Gastroesophageal sphincter (tissue), 4 donors: ENCODE measurements around the gene BTBD16. TPM values are rescaled to one million over a fixed set of nuclear protein-coding genes. Genes with fewer than 3 reads are reported as not detected.
A peak's percentile ranks its signal among the peaks of the same experiment; 100 is the strongest.

Experiments
- ATAC-seq: fragments of 150-250 bp; one replicate; pipeline ENCODE4 v1.9.1; 2016; ENCODE audit warnings: mild to moderate bottlenecking, moderate library complexity
- H3K27ac ChIP-seq, 4 donors: fragments of 200-600 bp; sonication (generic) in 3 of 4; 1 replicate in 3 of 4; 2 replicates in 1 of 4; pipeline ENCODE4 v1.5.1; 2016 to 2019
- H3K27me3 ChIP-seq: fragments of 200-600 bp; sonication (generic); one replicate; pipeline ENCODE4 v1.5.1; 2019
- H3K36me3 ChIP-seq, 2 donors: fragments of 200-600 bp; sonication (generic); one replicate each; pipeline ENCODE4 v1.5.1; 2019; ENCODE audit warnings: control low read depth in 1 of 2
- H3K4me1 ChIP-seq, 3 donors: fragments of 200-600 bp; sonication (generic); 1 replicate in 2 of 3; 2 replicates in 1 of 3; pipeline ENCODE4 v1.5.1; 2016 to 2019; ENCODE audit warnings: control low read depth in 2 of 3
- H3K4me3 ChIP-seq, 2 donors: fragments of 200-600 bp; sonication (generic); one replicate each; pipeline ENCODE4 v1.5.1; 2019; ENCODE audit warnings: mild to moderate bottlenecking in 1 of 2, moderate library complexity in 1 of 2
- H3K9me3 ChIP-seq, 3 donors: fragments of 200-600 bp; sonication (generic); one replicate each; pipeline ENCODE4 v1.5.1; 2017 to 2019; ENCODE audit warnings: control low read depth in 2 of 3
- EP300 ChIP-seq: sonication (generic); formaldehyde crosslinking; IDR thresholded peaks from one replicate; pipeline ENCODE4 v1.6.1; 2017; ENCODE audit warnings: antibody characterized with exemption, mild to moderate bottlenecking
- POLR2A ChIP-seq, 2 donors: fragments of 450-650 bp; IDR thresholded peaks; one replicate each; pipeline ENCODE4 v1.6.1; 2017; ENCODE audit warnings: antibody characterized with exemption in 2 of 2, mild to moderate bottlenecking in 2 of 2, moderate library complexity in 1 of 2
- POLR2AphosphoS5 ChIP-seq: sonication (generic); formaldehyde crosslinking; IDR thresholded peaks from one replicate; pipeline ENCODE4 v1.6.1; 2017; ENCODE audit warnings: antibody characterized with exemption
- WGBS, 2 donors: methylation state at CpG; one replicate each; pipeline ENCODE4 v1.1.5; 2018; ENCODE audit warnings: low coverage in 1 of 2; 5-methylcytosine and 5-hydroxymethylcytosine counted together
- total RNA-seq, 4 donors: library from RNA; depleted of rRNA; stranded (reverse); fragments of >200 nt; gene quantifications; one replicate each; pipeline ENCODE4 v1.1.0, GENCODE V29; 2016
- TF ChIP-seq, protein P1 (sequence below), 4 experiments: fragments of 200-600 bp in 2 of 4; fragments of 450-650 bp in 2 of 4; sonication (generic) in 1 of 4; IDR thresholded peaks; one replicate each; pipeline ENCODE4 v1.5.1; 2017 to 2019; ENCODE audit warnings: antibody characterized with exemption in 4 of 4, mild to moderate bottlenecking in 2 of 4, moderate library complexity in 2 of 4

The BTBD16 gene
- total RNA-seq, 4 donors from 2014 or later: not detected

DNA sequence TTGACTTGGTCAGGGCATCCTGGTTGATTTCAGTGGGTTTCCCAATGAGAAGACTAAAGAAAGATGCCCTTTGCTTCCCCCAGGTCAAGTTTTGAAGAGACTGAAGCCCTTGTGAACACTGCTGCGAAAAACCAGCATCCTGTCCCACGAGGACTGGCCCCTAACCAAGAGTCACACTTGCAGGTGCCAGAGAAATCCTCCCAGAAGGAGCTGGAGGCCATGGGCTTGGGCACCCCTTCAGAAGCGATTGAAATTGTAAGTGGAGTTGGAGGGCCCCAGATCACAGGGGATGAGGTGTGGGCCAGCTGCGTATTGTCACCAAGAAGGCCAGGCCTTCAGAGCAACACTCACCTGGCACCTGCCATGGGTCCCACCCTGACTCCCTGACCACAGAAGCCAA, 43.3 kb upstream of the BTBD16 start:
- 90% methylated on average over 2 of the region's 4 CpGs; no CpG with 5 or more reads in 1 of the 2 donors for WGBS, 2 donors
- no peak for ATAC-seq
- peaks cover 0 to 7% (median 0%) of the 10 kb centered on the region in 3 donors for H3K4me1 ChIP-seq
- no peaks in the 10 kb centered on the region for H3K9me3 ChIP-seq
- no peak overlapping the region for H3K27ac ChIP-seq
- TF ChIP-seq EP300: no peak
- TF ChIP-seq, protein P1, sequence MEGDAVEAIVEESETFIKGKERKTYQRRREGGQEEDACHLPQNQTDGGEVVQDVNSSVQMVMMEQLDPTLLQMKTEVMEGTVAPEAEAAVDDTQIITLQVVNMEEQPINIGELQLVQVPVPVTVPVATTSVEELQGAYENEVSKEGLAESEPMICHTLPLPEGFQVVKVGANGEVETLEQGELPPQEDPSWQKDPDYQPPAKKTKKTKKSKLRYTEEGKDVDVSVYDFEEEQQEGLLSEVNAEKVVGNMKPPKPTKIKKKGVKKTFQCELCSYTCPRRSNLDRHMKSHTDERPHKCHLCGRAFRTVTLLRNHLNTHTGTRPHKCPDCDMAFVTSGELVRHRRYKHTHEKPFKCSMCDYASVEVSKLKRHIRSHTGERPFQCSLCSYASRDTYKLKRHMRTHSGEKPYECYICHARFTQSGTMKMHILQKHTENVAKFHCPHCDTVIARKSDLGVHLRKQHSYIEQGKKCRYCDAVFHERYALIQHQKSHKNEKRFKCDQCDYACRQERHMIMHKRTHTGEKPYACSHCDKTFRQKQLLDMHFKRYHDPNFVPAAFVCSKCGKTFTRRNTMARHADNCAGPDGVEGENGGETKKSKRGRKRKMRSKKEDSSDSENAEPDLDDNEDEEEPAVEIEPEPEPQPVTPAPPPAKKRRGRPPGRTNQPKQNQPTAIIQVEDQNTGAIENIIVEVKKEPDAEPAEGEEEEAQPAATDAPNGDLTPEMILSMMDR (IDR thresholded peaks at IDR 0.05): no peak
- no peak for TF ChIP-seq POLR2A (IDR thresholded peaks at IDR 0.05)
- no peak for TF ChIP-seq POLR2AphosphoS5
- H3K4me3 ChIP-seq: no peak overlapping the region
- no peaks in the 10 kb centered on the region for H3K27me3 ChIP-seq
- H3K36me3 ChIP-seq: peaks cover 0 to 96% of the 10 kb centered on the region in 2 donors

DNA sequence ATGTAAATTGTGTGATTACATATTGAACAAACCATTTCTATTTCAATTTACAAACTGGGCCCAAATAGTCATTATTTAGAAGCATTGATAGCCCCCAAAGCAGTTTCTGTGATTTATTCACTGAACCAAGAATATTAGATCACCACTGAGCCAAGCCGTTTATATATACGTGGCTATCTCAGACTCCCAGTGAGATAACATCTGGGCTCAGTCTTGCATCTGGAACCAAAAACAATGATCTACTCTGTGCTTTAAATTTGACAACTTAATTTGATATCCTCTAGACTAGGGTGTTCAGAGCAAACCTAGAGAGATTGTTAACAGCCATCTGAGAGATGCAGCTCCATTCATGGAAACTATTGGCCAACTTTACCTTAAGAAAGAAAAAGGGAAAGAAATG, 41.4 kb upstream of the BTBD16 start:
- Histone ChIP-seq H3K4me3 (no peak overlapping the region), H3K36me3 (peaks cover 0 to 88% of the 10 kb centered on the region in 2 donors), H3K27ac (no peak overlapping the region), H3K27me3 (no peaks in the 10 kb centered on the region), H3K9me3 (no peaks in the 10 kb centered on the region), H3K4me1 (peaks cover 0 to 8% (median 0%) of the 10 kb centered on the region in 3 donors)
- no peak for TF ChIP-seq POLR2AphosphoS5
- TF ChIP-seq POLR2A (IDR thresholded peaks at IDR 0.05): no peak
- no peak for TF ChIP-seq EP300
- TF ChIP-seq, protein P1 (IDR thresholded peaks at IDR 0.05): no peak
- WGBS, 2 donors: 57 to 81% methylated on average over 2 of the region's 2 CpGs
- ATAC-seq: no peak

DNA sequence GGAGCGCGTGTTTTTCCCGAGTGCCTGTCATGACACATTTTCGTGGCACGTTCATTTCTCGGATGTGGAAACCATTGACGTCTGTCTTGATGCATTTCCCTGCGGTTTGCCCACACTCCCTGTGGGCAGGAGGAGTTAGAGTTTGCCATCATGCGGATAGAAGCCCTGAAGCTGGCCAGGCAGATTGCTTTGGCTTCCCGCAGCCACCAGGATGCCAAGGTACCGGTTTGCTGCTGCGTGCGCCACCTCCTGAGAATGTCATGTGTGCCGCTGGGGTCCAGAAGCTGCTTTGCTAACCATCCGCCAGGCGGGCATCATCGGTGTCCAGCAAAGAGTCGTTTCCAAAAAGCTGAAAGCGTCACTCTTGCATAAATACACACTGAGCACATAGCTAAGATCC, 40.9 kb upstream of the BTBD16 start:
- Histone ChIP-seq H3K4me1 (peaks cover 0 to 8% (median 0%) of the 10 kb centered on the region in 3 donors), H3K9me3 (no peaks in the 10 kb centered on the region), H3K36me3 (peaks cover 0 to 85% of the 10 kb centered on the region in 2 donors), H3K27ac (no peak overlapping the region), H3K4me3 (no peak overlapping the region), H3K27me3 (no peaks in the 10 kb centered on the region)
- WGBS, 2 donors: 88 to 95% methylated on average over 11 to 18 of the region's 19 CpGs
- TF ChIP-seq POLR2A (IDR thresholded peaks at IDR 0.05) (no peak), EP300 (no peak), POLR2AphosphoS5 (no peak)
- TF ChIP-seq, protein P1 (IDR thresholded peaks at IDR 0.05): no peak
- ATAC-seq: no peak

DNA sequence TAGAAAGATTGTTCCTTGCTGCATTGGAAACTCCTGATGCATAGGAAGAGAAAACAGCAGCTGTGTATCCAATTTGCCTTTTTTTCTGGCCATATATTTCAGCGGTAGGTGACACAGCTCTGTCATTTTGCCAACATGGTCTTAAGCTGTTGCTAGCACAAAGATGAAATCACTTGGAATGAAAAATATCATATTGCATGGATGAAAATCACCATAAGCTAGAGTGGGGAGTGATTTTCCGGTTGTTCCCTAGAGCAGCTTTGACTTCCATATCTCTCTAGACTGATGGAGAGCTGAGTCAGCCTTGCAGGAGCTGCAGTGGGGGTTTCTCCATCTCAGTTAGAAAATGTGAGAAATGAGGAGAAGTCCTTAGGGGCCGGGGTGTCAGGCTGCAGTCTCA, 38.3 kb upstream of the BTBD16 start:
- WGBS, 2 donors: 47 to 61% methylated on average over 2 to 3 of the region's 3 CpGs
- no peak for ATAC-seq
- peaks cover 0 to 85% of the 10 kb centered on the region in 2 donors for H3K36me3 ChIP-seq

DNA sequence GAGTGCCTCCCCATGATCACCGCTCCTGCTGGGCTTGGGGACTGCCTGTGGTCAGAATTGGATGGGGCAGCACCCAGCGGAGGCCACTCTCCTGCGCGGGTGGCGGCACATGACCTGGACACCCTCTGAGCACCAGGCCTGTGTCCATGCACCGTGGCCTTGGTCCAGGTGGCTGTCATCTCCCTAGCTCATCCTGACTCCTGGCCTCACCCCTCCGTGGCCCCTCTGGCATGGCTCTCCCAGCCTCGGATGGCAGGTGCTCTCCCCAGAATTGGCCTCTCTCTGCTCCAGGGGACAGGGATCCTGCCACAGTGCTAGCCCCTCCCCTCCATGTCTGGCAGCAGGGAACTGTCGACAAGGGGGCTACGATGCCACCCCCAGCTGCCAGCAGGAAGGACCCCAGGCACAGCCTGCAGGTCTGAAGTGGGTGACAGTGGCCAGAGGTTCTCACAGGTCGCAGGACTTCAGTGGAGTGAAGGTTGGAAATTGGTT, 37.2 kb upstream of the BTBD16 start:
- Histone ChIP-seq H3K4me1 (peaks cover 0 to 8% (median 0%) of the 10 kb centered on the region in 3 donors), H3K27me3 (no peaks in the 10 kb centered on the region), H3K27ac (peak overlapping the region in 2 of 4 donors; percentile 1 to 13), H3K4me3 (no peak overlapping the region), H3K9me3 (no peaks in the 10 kb centered on the region), H3K36me3 (peaks cover 0 to 85% of the 10 kb centered on the region in 2 donors)
- ATAC-seq: no peak
- 100% methylated on average over 1 of the region's 11 CpGs; no CpG with 5 or more reads in 1 of the 2 donors for WGBS, 2 donors
- TF ChIP-seq POLR2AphosphoS5 (no peak), EP300 (no peak), POLR2A (IDR thresholded peaks at IDR 0.05) (no peak)
- TF ChIP-seq, protein P1 (IDR thresholded peaks at IDR 0.05): no peak

More for the DNA sequence above, 38.3 kb upstream of the BTBD16 start:
- TF ChIP-seq EP300 (no peak), POLR2AphosphoS5 (no peak)
- H3K4me1 ChIP-seq: peaks cover 0 to 8% (median 0%) of the 10 kb centered on the region in 3 donors
- H3K9me3 ChIP-seq: no peaks in the 10 kb centered on the region
- H3K4me3 ChIP-seq: no peak overlapping the region
- no peaks in the 10 kb centered on the region for H3K27me3 ChIP-seq
- peak overlapping the region in 1 of 4 donors; percentile 9 for H3K27ac ChIP-seq
